Fibroblast of mammary gland (primary cell): ENCODE data around the gene MED13.

Source experiments
- DNase-seq: peaks from one replicate; pipeline ENCODE4 v3.0.0-alpha.2; 2010; ENCODE audit warnings: low read depth
- H3K4me3 ChIP-seq: 2 replicates; pipeline ENCODE4 v1.5.1; 2011; ENCODE audit warnings: low read depth, mild to moderate bottlenecking, low read length, moderate library complexity; ENCODE audit not compliant: control insufficient read depth
- TF ChIP-seq, protein P1 (sequence below): conservative IDR thresholded peaks from 2 replicates; pipeline ENCODE4 v1.5.1; 2011; ENCODE audit warnings: low read depth, low read length, inconsistent platforms; ENCODE audit not compliant: control insufficient read depth, insufficient read depth

Gene MED13

GRCh38 chr17:62090021-62090824 is 25.1 kb upstream of the MED13 start:
- TF ChIP-seq, protein P1, sequence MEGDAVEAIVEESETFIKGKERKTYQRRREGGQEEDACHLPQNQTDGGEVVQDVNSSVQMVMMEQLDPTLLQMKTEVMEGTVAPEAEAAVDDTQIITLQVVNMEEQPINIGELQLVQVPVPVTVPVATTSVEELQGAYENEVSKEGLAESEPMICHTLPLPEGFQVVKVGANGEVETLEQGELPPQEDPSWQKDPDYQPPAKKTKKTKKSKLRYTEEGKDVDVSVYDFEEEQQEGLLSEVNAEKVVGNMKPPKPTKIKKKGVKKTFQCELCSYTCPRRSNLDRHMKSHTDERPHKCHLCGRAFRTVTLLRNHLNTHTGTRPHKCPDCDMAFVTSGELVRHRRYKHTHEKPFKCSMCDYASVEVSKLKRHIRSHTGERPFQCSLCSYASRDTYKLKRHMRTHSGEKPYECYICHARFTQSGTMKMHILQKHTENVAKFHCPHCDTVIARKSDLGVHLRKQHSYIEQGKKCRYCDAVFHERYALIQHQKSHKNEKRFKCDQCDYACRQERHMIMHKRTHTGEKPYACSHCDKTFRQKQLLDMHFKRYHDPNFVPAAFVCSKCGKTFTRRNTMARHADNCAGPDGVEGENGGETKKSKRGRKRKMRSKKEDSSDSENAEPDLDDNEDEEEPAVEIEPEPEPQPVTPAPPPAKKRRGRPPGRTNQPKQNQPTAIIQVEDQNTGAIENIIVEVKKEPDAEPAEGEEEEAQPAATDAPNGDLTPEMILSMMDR, result no peak

GRCh38 chr17:62089334-62089733 is 24.3 kb upstream of the MED13 start:
- no peak for DNase-seq
- TF ChIP-seq, protein P1, result no peak
- H3K4me3 ChIP-seq, result no peak overlapping the region

More at GRCh38 chr17:62090021-62090824, 25.1 kb upstream of the MED13 start:
- no peak overlapping the region for H3K4me3 ChIP-seq
- no peak for DNase-seq

DNA sequence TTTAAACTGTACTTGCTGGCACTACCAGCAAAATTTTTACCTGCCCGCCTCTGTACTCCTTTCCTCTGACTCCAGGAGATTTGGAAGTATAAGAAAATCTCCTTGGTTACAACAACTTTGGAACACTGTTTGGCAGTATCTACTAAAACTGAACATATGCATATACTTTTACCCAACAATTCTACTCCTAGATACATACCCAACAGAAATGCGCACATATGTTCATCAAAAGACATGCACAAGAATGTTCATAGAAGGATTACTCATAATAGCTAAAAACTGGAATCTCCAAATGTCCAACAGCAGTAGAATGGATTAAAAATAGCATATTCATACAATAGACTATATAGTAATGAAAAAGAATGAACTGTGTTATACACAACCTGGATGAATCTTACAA is 21.7 kb upstream of the MED13 start:
- TF ChIP-seq, protein P1, result no peak
- DNase-seq, result no peak
- H3K4me3 ChIP-seq, result no peak overlapping the region

- peak; percentile 92 for DNase-seq
- H3K4me3 ChIP-seq, result no peak overlapping the region
- TF ChIP-seq, protein P1, result no peak
These were observed 20.7 kb upstream of the MED13 start for GRCh38 chr17:62085511-62086408.

GRCh38 chr17:62084585-62084984 is 19.5 kb upstream of the MED13 start:
- H3K4me3 ChIP-seq, result no peak overlapping the region
- DNase-seq, result peak; percentile 31
- TF ChIP-seq, protein P1, result no peak

DNA sequence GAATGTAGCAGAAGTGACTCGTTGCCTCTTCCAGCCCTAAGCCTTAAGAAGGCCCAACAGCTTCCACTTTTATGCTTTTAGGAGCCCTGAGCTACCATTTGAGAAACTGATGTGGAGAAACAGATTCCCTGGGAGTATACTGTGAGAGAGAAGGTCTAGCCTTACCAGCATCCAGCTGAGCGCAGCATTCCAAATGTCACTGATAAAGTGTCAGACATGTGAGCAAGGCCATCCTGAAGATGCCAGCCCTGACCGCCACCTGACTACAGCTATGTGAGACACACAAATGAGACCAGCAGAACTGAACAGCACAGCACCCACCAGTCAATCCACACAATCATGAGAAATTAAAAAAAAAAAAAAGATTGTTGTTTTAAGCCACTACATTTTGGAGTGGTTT is 18.6 kb upstream of the MED13 start:
- H3K4me3 ChIP-seq, result no peak overlapping the region
- TF ChIP-seq, protein P1, result no peak
- no peak for DNase-seq
